NCI-H1092 (cell line): Measurements from ENCODE around the gene LARP1.

Experiments
- DNase-seq: peaks from one replicate; lab custom pipeline; 2025; lab: John Stamatoyannopoulos, UW

Gene LARP1

GRCh38 chr5:154762700-154763099 lies 7.5 kb downstream of the LARP1 start:
- DNase-seq = no peak

DNA sequence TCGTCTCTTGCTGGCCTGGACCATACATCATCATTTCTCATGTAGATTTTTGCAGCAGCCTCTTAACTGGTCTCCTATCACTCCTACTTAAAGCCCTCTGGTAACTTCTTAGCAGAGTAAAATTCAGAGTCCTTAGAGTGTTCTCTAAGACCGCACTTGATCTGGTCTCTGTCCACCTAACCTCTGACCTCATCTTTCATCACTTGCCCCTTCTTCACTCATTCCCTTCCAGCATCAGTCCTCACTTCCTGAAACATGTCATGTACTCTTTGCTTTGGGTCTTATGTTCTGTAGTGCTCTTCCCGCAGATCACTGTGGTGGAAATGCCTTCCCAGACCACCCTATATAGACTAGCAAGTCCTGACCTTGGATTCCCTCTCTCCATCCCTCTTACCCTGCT lies 9.8 kb downstream of the LARP1 start:
- no peak for DNase-seq

DNA sequence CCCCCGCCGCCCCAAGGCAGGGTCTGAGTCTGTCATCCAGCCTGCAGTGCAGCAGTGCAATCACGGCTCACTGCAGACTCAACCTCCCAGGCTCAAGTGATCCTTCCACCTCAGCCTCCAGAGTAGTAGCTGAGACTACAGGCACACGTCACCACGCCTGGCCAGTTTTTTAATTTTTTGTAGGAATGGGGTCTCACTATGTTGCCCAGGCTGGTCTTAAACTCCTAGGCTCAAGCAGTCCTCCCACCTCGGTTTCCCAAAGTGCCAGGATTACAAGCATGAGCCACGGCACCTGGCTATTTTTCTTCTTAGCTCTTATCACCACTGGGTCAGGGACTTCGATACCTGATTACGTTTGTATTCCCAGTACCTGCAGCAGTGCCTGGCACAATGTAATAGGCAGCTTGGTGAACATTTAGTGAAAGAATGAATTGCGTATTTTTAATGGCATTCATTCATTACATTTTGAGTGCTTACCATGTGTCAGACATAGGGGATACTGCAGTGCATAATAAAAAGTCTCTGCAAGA lies 10.3 kb downstream of the LARP1 start:
- no peak for DNase-seq

DNA sequence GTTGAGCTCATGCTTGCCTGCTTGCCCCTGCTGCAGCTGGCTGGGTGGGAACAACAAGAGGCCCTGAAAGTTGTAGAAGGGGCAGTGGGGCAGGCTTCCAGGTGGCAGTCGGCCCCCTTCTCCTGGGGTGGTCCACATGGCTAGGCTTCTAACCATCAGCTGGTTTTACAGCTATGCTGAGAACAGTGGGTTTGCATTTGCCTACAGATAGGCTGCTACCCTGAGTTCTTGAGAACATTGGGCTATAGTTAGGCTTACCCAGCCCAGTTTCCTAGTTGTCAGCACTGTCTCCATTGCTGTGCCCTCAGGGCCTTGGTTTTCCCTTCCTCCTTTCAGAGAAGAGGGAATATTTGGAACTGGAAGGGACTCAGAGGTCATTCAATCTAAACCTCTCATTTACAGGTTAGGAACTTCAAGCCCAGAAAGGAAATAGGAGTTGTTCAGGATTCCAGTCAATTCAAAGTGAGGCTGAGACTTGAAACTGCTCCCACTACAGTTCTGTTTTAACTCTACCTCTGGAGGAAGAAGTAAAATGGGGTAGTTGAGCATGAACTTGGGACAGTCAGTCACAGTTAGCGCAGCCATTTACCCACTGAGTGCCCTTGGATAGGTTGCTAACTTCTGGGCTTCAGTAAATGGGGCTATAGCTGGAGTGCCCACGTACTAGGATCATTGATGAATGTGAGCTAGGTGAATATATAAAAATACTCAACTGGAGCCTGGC lies 11.5 kb downstream of the LARP1 start:
- DNase-seq = no peak

DNA sequence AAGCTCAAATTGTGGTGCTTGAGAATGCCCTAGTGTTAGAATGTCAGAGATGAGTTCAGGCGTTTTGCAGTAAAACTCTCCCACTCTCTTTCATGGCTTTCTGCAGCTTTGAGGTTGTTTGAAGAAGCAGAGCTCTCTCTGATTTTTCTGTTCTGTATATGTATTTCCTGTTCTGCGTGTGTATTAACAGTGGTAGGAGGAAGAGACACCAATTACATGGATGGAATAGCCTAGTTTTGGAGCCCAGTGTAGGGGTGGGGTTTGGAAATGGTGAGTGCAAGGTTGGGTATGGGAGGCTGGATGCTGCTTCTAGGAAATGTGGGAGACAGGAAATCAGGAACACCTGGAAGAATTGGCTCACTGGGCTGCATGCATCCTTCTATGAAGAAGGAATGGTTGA lies 12.4 kb downstream of the LARP1 start:
- DNase-seq = no peak

- no peak for DNase-seq
These were observed 13.0 kb downstream of the LARP1 start for GRCh38 chr5:154768207-154768606.

DNA sequence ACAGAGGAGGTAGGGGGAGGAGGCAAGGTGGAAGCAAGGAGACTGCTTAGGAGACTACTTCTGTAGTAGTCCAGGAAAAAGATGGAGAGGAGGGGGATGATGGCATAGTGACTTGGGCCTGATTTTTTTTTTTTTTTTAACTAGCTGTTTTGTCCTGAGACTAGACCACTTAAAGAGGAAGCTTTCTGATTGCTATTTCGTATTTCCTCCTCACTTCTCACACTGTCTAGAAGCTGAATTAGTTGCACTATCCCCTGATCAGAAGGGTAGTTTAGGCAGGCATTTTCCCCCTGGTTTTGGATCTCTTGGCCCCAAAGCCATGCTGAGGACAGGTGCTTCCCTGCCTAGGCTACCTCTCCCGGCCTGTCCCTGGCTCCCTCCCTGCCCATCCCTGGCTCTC lies 14.9 kb downstream of the LARP1 start:
- no peak for DNase-seq

DNA sequence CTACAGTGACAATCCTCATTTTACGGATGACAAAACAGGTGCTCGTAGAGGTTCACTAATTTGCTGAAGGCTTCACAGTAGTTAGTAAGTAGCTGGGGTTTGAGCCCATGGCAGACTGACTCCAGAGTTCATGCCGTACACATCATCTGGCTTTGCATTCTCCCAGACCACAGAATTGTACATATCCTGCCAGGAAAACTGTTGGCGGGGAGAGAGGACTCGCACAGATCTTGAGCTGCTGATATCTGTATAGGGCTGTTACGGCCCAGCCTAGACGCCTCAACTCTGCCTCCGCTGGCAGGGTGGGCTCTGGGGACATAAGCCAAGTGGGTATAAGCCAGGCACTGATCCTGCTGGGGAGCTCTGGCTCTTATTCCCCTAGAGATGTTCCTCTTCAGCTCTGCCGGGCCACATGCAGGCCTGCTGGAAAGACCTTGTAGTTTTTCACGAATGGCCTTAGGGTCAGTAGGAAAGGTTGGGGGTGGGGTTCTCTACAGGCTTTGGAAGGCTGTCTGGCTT lies 16.3 kb downstream of the LARP1 start:
- no peak for DNase-seq

- no peak for DNase-seq
These were observed 18.1 kb downstream of the LARP1 start for GRCh38 chr5:154773326-154773725.

DNA sequence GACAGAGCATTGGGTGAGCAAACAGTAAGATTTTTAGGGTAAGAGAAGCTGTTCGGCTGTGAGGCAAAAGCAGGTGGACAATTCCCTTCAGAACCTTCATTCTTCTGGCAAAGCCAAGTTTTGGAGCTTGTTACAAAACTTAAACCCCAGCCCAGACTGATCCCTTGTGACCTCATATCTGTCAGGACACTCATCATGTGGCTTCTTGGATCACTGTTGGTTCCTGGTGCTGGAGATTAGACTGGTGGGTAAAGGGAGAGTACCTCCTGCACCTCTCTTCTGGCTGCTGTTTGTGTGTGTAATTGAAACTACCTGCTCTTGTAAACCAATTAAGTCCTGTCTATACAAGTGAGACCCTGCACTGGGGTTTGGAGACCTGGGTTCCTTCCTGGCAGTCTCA lies 21.0 kb downstream of the LARP1 start:
- DNase-seq = no peak

GRCh38 chr5:154778534-154778933 lies 23.4 kb downstream of the LARP1 start:
- DNase-seq = no peak

- no peak for DNase-seq
These were observed 23.9 kb downstream of the LARP1 start for GRCh38 chr5:154779105-154779504.

DNA sequence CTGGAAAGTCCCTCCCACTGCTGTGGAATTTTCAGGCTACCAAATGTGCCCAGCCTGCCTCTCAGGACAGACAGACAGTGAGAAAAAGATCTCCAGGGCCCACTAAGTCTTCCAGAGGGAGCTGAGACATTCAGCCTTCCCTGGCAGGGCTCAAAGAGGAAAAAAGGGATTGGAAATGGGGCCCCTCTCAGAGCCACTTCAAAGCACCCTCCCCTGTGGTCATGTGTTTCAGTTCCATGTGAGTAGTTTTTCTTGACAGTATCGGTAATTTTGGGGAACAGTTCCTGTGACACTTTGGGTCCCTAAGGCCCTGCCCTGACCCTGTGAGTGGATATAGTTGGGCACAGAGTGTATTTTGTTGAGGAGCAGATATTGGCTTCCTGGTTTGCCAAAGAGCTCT lies 25.0 kb downstream of the LARP1 start:
- no peak for DNase-seq

GRCh38 chr5:154782326-154782725 lies 27.1 kb downstream of the LARP1 start:
- no peak for DNase-seq

DNA sequence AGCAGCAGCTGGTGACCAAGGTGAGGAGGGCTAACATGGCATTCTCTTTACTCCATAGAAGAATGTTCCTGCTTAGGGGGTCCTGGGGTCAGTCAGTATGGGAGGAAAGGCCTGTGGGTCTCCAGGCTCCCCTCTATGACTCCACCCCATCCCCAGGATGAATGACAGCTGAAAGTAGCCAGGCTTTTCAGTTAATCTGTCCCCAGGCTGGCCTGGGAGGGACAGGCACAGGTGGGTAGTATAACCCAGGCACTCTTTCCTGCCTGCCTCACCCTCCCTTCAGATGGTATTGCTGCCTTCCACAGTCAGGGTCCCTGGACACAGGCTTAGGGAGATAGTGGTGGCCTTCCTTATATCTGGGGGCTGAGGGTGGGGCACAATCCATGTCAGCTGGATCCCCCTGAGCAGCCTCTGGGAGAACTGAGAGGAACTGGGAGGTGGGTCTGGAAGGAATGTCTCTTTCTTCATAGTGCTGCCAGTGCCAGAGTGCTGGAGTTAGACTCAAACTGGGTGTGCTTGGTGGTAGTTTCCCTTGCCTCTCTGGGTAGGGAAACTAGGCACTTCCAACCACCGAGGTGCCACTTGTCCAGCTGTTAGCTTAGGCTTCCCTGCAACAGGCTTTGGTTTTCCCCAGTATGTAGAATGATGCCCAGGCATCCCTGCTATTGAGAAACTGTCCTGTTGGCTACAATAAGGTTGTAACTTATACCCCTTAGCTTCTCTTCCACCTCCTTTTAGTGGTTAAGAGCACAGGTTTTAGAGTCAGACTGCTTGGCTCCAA lies 27.8 kb downstream of the LARP1 start:
- no peak for DNase-seq

DNA sequence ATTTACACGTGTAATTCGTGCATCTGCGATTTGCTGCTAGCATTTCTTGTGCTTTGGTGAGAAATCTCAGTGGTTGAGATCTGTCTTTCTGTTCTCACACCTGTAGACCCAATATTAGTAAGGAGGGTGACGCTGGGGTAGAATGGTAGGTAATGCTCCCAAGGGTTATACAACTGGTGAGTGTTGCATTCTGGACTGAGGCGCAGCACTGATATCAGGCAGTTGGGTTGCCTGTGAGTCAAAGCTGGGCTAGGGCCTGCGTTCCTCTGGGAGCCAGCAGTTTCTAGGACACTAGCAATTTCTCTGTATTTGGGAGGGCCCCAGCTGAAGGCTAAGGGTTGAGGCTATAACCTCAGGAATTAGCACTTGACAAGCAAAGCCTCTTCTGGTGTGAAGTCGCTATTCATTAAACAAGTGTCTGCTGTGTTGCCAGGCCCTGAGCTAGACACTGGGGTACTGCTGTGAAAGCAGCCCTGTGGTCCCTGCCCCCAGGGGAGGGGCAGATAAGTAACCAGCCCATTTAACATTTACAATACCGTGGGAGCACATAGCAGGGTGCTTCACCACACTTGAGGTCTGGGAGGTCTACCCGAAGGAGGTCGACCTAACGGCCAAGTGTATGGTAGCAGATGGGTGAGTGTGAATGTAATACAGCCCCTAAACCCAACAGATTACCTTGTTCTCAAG lies 28.7 kb downstream of the LARP1 start:
- no peak for DNase-seq

DNA sequence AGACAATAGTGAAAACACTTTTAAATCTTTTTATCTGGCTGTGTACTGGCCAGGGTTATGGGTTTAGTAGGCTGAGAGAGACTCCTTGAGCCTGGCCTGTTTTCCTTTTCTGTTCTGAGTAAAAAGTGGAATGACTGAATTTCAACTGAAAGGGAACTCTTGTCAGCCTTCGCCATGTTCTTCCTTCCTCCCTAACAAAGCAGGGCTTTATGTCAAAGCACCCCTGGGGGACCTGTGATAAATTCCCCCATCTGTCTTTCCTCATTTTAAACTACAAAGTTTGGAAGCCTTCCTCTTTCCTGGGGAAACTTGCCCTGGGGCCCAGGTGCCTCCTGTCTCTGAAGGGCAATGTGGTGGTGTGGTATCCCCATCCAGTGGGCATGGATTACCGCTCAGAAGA lies 29.7 kb downstream of the LARP1 start:
- DNase-seq = no peak

DNA sequence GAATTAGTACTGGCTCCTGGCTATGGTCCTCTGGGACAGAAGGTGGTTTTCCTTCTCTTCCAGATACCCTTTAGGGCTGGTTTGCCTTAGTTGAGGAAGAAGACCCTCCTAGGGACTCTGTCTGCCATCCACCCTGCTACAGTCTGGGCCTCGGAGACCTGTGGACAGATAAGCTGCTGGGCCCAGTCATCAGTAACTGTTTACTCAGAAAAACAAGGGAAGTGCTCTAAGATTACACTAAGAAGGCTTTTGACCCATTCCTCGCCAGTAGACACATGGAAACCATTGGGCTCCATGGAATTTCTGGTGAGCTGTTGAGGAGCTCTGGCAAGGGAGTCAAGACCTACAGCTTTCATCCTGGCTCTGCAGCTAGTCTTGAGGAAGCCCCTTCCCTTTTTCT lies 31.2 kb downstream of the LARP1 start:
- no peak for DNase-seq

DNA sequence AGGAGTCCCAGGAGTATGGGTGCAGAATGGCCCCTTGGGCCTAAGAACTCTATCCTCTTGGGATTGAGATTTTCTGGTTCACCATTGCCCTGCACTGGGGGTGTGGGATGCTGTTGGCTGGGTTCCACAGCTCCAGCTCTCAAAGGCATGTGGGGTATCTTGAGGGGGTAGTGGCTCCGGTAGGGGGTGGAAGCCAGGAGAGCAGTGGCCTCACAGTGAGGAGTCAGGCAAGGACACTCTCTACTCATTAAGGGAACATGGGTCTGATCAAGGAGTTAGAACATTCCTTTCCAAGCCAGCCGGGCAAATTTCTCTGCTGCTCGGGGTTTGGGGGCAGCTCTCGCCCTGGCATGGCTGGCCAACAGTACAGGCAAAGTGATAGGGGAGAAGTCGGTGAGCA lies 33.0 kb downstream of the LARP1 start:
- no peak for DNase-seq

GRCh38 chr5:154791535-154791934 lies 36.4 kb downstream of the LARP1 start:
- DNase-seq = no peak

- DNase-seq = no peak
These were observed 38.7 kb downstream of the LARP1 start for GRCh38 chr5:154793599-154794524.
